Peyer's patch (tissue), 4 donors: ENCODE data around the gene KLHL6. TPM values are rescaled to one million over a fixed set of nuclear protein-coding genes. Genes with fewer than 3 reads are reported as not detected.

Source experiments
- DNase-seq, 3 donors: peaks; one replicate each; pipeline ENCODE4 v3.0.0-alpha.2; 2017 to 2019
- H3K27ac ChIP-seq, 4 donors: fragments of 200-600 bp; sonication (generic); one replicate each; pipeline ENCODE4 v1.5.1; 2016 to 2019
- H3K27me3 ChIP-seq, 2 donors: fragments of 200-600 bp; sonication (generic); one replicate each; pipeline ENCODE4 v1.5.1; 2019
- H3K36me3 ChIP-seq, 3 donors: fragments of 200-600 bp; sonication (generic); one replicate each; pipeline ENCODE4 v1.5.1; 2016 to 2019
- H3K4me1 ChIP-seq, 4 donors: fragments of 200-600 bp; sonication (generic); one replicate each; pipeline ENCODE4 v1.5.1; 2016 to 2019
- H3K4me3 ChIP-seq, 4 donors: fragments of 200-600 bp; sonication (generic); 1 replicate in 3 of 4; 2 replicates in 1 of 4; pipeline ENCODE4 v1.5.1; 2016 to 2019; ENCODE audit warnings: mild to moderate bottlenecking in 1 of 4
- H3K9me3 ChIP-seq, 4 donors: fragments of 200-600 bp; sonication (generic); one replicate each; pipeline ENCODE4 v1.5.1; 2016 to 2019; ENCODE audit warnings: mild to moderate bottlenecking in 1 of 4
- POLR2A ChIP-seq, 2 donors: fragments of 450-650 bp; IDR thresholded peaks; one replicate each; pipeline ENCODE4 v1.5.1; 2017; ENCODE audit warnings: antibody characterized with exemption in 2 of 2, mild to moderate bottlenecking in 2 of 2, moderate library complexity in 2 of 2
- total RNA-seq, 4 donors: library from RNA; depleted of rRNA; stranded (reverse); fragments of >200 nt; gene quantifications; one replicate each; pipeline ENCODE4 v1.1.0, GENCODE V29; 2016
- TF ChIP-seq, protein P1 (sequence below), 6 experiments: fragments of 450-650 bp in 4 of 6; fragments of 200-600 bp in 2 of 6; sonication (generic) in 1 of 6; IDR thresholded peaks; one replicate each; pipeline ENCODE4 v1.5.1; 2017 to 2019; ENCODE audit warnings: antibody characterized with exemption in 6 of 6, mild to moderate bottlenecking in 3 of 6, moderate library complexity in 1 of 6

Gene KLHL6
- total RNA-seq, 4 donors from 2014 or later: 1.6 to 53.6 (median 4.9) TPM

DNA sequence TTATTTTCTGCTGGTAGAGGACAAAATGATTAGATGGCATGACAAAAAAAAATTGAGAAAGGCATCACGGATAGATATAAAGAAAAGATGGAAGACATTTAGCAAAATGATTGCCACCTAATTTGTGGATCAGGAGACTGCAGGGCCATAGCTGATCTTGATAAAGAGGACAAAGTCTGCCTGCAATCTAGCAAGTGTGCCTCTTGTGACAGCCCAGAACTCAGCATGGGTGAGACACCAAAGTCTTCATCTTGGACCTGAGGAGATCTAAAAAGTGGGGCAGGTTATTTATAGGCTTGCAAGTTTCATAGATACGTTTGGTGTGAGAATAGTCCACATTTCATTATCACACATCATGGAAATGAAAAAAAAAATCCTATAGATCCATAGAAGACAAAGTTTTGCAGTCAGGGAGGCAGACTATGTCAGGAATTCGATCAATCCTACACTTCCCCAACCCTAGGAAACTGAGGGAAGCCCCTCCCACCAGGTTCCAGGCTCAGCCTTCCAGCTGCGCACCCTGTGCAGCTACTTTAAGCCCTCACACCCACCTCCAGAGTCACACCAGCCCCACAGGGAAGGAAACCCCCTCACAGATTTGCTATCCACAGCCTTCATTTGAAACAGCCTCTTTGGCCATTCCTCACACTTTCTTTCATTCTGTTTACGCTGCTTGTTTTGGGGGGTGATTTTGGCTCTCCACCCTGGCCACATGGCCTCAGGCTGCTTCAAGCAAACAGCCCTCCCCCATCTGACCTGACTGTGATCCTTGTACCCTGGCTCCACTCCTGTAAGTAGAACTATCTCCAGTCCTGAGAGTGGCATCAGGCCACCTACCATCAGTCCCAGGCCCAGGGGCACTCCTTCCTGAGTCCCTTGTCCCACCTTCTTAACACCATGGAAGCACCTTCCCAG, 28.1 kb upstream of the KLHL6 start:
- peaks cover 0 to 22% (median 4%) of the 10 kb centered on the region in 4 donors for H3K4me1 ChIP-seq
- H3K4me3 ChIP-seq: no peak overlapping the region
- no peaks in the 10 kb centered on the region for H3K9me3 ChIP-seq
- H3K27ac ChIP-seq: peak overlapping the region in 2 of 4 donors; percentile 26 to 55
- no peaks in the 10 kb centered on the region for H3K27me3 ChIP-seq
- no peak for DNase-seq
- no peaks in the 10 kb centered on the region for H3K36me3 ChIP-seq
- TF ChIP-seq, protein P1, sequence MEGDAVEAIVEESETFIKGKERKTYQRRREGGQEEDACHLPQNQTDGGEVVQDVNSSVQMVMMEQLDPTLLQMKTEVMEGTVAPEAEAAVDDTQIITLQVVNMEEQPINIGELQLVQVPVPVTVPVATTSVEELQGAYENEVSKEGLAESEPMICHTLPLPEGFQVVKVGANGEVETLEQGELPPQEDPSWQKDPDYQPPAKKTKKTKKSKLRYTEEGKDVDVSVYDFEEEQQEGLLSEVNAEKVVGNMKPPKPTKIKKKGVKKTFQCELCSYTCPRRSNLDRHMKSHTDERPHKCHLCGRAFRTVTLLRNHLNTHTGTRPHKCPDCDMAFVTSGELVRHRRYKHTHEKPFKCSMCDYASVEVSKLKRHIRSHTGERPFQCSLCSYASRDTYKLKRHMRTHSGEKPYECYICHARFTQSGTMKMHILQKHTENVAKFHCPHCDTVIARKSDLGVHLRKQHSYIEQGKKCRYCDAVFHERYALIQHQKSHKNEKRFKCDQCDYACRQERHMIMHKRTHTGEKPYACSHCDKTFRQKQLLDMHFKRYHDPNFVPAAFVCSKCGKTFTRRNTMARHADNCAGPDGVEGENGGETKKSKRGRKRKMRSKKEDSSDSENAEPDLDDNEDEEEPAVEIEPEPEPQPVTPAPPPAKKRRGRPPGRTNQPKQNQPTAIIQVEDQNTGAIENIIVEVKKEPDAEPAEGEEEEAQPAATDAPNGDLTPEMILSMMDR (IDR thresholded peaks at IDR 0.05): no peak
- no peak for TF ChIP-seq POLR2A (IDR thresholded peaks at IDR 0.05)

DNA sequence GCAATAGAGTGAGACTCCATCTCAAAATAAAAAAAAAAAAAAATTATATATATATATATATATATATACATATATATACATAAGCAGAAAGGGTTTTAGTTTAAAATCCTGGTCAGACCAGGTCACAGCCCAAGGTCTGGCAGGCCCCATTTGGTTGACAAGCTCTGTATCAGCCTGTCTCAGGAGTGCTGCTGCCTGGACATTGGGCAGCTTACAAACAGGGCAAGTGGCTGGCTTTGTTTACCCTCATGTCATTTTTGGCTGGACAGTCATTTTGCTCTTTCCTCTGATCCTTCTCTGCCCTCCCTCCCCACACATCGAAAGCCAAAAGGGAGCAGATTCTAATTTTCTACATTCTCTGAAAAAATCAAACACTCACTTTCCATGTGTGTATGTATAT, 26.7 kb upstream of the KLHL6 start:
- H3K4me3 ChIP-seq: no peak overlapping the region
- no peaks in the 10 kb centered on the region for H3K27me3 ChIP-seq
- no peak for DNase-seq
- no peaks in the 10 kb centered on the region for H3K36me3 ChIP-seq
- H3K27ac ChIP-seq: no peak overlapping the region
- no peaks in the 10 kb centered on the region for H3K9me3 ChIP-seq
- TF ChIP-seq POLR2A (IDR thresholded peaks at IDR 0.05): no peak
- TF ChIP-seq, protein P1 (IDR thresholded peaks at IDR 0.05): no peak
- peaks cover 0 to 22% (median 4%) of the 10 kb centered on the region in 4 donors for H3K4me1 ChIP-seq

DNA sequence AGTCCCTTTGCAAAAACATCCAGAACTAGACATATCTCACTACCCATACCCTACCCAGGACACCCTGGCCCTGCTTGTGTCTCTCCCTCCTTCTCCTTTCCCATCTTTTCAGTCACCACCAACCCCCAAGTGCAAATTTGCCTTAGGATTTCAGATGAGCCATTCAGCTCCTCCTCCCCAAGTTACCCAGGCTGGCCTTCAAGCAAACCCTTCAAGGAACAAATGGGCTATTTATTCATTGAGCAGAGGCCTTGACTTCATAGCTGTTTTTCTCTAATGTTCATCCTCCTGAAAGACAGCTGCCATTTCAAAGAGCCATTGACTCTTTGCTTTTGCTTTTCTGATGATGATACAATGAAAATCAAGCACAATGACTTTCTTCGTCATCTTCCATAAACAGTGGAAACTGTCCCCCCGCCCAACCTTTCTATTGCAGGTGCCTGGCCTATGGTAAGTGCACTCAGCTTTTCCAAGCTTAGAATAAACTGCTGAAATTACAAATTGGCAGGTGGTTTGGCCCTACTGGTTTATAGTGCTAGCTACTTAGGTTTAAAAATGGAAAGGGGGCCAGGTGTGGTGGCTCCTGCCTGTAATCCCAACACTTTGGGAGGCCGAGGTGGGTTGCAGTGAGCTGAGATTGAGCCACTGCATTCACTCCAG, 26.1 kb upstream of the KLHL6 start:
- TF ChIP-seq POLR2A (IDR thresholded peaks at IDR 0.05): no peak
- TF ChIP-seq, protein P1 (IDR thresholded peaks at IDR 0.05): no peak
- H3K4me1 ChIP-seq: peaks cover 0 to 22% (median 4%) of the 10 kb centered on the region in 4 donors
- H3K9me3 ChIP-seq: no peaks in the 10 kb centered on the region
- H3K36me3 ChIP-seq: no peaks in the 10 kb centered on the region
- no peak for DNase-seq
- no peaks in the 10 kb centered on the region for H3K27me3 ChIP-seq
- H3K4me3 ChIP-seq: no peak overlapping the region
- H3K27ac ChIP-seq: no peak overlapping the region

DNA sequence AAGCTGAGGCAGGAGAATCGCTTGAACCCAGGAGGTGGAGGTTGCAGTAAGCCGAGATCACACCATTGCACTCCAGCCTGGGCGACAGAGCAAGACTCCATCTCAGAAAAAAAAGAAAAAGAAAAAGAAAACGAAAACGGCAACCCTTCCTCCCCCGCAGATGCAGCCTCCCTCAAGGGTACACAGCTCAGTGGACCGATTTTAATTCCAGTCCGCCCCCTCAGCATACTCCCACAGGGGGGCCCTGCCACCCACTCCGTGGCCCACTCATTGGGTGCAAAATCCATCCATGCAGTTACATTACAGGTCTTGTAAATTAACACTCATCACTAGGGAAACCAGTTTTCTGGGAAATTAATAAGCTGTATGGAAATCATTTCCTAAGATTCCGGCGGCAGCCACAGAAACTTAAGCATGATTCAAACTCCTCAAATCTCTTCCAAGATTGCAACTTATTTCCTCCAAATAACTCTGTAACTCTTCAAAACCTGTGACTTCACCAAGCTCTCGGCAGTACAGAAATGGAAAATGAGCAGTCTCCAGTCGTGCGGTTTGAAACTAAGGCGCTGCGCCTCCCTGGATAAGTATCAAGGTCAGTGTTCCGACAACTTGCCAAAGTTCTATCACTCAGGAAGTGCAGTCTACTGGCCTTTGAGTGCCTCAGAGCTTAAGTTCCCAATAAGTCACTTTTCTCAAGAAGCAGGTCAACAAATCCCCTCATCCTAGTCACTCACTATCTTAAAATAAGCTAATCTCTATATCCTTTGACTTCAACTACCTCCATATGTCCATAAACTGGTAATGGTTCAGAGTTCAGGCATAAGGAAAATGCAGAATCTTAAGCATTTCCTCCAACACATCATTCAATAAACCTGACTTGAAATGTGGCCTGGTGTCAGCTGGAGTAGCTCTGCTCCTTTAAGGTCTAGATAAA, 24.7 kb upstream of the KLHL6 start:
- no peak overlapping the region for H3K4me3 ChIP-seq
- no peaks in the 10 kb centered on the region for H3K9me3 ChIP-seq
- TF ChIP-seq, protein P1 (IDR thresholded peaks at IDR 0.05): no peak
- TF ChIP-seq POLR2A (IDR thresholded peaks at IDR 0.05): no peak
- no peak overlapping the region for H3K27ac ChIP-seq
- DNase-seq: no peak
- H3K27me3 ChIP-seq: no peaks in the 10 kb centered on the region
- H3K36me3 ChIP-seq: no peaks in the 10 kb centered on the region
- peaks cover 0 to 22% (median 4%) of the 10 kb centered on the region in 4 donors for H3K4me1 ChIP-seq

DNA sequence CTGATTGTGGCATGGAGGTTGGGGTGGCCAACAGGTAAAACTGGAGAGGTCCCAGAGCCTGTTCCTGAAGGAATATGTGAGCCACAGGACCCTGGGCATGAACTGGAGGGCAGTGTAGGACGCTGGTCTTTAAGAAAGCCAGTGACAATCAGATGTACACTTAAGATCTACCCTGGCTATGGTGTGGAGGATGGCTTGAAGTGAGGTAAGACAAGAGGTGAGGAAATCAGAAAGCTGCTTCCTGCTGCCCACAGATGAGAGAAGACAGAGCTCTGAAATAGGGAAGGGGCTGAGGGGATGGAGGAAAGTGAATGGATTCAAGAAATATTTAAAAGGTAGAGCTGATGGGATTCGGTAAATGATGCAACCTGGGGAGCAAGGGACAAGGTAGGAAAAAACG, 22.7 kb upstream of the KLHL6 start:
- Histone ChIP-seq H3K27me3 (no peaks in the 10 kb centered on the region), H3K36me3 (no peaks in the 10 kb centered on the region), H3K4me1 (peaks cover 0 to 4% (median 1%) of the 10 kb centered on the region in 4 donors), H3K4me3 (no peak overlapping the region), H3K27ac (no peak overlapping the region), H3K9me3 (no peaks in the 10 kb centered on the region)
- TF ChIP-seq, protein P1 (IDR thresholded peaks at IDR 0.05): no peak
- TF ChIP-seq POLR2A (IDR thresholded peaks at IDR 0.05): no peak
- no peak for DNase-seq
